Measurements from ENCODE around the gene AK1. TPM values are rescaled to one million over a fixed set of nuclear protein-coding genes. Genes with fewer than 3 reads are reported as not detected.

The AK1 gene
- total RNA-seq, 2 experiments from 2014 or later = 27.7 to 28.5 TPM

DNA sequence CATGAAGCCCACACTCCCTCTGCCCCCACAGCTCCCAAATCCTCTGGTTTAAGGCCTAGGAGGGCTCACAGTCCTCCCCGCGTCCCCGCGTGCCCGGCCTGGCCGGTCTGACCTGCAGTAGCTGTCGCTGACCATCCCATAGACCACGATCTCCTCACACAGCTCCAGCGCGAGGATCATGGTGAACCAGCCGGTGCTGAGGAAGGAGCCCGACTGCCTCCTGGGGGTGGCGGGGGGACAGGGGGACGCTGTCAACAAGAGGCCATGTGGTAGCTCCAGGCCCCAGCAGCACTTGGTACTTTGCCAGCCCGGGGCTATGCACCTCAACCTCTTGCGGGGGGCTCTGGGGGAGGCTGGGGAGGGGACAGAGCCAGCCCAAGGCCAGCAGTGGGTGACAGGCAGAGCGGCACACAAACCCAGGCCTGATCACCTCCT lies 32.4 kb upstream of the AK1 start:
- H3K27me3 Mint-ChIP-seq = no peaks in the 10 kb centered on the region
- H3K4me3 Mint-ChIP-seq = no peak overlapping the region
- intact Hi-C loops (cut with micrococcal nuclease) = loop anchor here (5.0 kb wide), 1 partner anchor 43 kb away; no protein-coding TSS in a partner anchor
- H3K36me3 Mint-ChIP-seq = peaks cover 22% of the 10 kb centered on the region
- H3K27ac Mint-ChIP-seq = no peak overlapping the region
- DNase-seq = no peak
- ChIA-PET CTCF (interaction anchor here (0.7 to 2.4 kb wide), 4 partner anchors 11 to 175 kb away, joined by 3 to 11 read pairs (median 6); partner anchors contain the start of genes ST6GALNAC6 and TOR2A), POLR2A (no interaction called here)
- H3K9me3 Mint-ChIP-seq = no peaks in the 10 kb centered on the region
- peaks cover 38% of the 10 kb centered on the region for H3K4me1 Mint-ChIP-seq (ENCODE audit: low read depth)

GRCh38 chr9:127908660-127908926 lies 31.1 kb upstream of the AK1 start:
- H3K9me3 Mint-ChIP-seq = no peaks in the 10 kb centered on the region
- H3K36me3 Mint-ChIP-seq = peaks cover 25% of the 10 kb centered on the region
- no peaks in the 10 kb centered on the region for H3K27me3 Mint-ChIP-seq
- H3K4me1 Mint-ChIP-seq (ENCODE audit: low read depth) = peaks cover 40% of the 10 kb centered on the region
- POLR2A ChIA-PET = no interaction called here
- no peak for DNase-seq
- CTCF ChIA-PET = no interaction called here
- intact Hi-C loops (cut with micrococcal nuclease) = no loop called here
- H3K27ac Mint-ChIP-seq = no peak overlapping the region
- H3K4me3 Mint-ChIP-seq = no peak overlapping the region

GRCh38 chr9:127907867-127908659 lies 30.6 kb upstream of the AK1 start:
- H3K36me3 Mint-ChIP-seq = peaks cover 24% of the 10 kb centered on the region
- peak overlapping the region; percentile 54 for H3K27ac Mint-ChIP-seq
- intact Hi-C loops (cut with micrococcal nuclease) = no loop called here
- H3K9me3 Mint-ChIP-seq = no peaks in the 10 kb centered on the region
- peaks cover 45% of the 10 kb centered on the region for H3K4me1 Mint-ChIP-seq (ENCODE audit: low read depth)
- no peak for DNase-seq
- no peaks in the 10 kb centered on the region for H3K27me3 Mint-ChIP-seq
- CTCF ChIA-PET = no interaction called here
- POLR2A ChIA-PET = no interaction called here
- no peak overlapping the region for H3K4me3 Mint-ChIP-seq

DNA sequence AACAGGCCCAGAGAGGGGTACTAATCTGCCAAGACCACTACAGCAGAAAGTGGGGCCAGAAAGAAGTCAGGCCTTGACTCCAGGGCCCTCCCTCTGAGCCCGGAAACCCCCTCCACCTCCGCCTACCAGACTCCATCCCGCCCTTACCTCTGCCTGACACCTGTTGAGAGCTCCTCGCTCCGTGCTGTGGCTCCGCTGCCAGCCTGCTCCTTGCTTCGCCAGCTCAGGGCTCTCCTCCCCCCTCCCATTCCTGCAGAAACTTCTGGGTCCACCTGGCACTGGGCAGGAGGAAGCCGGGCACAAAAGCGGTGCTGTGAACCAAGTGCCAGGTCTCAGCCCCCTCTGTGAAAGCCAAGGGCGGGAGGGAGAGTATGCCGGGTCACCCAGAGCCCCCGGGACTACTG lies 28.3 kb upstream of the AK1 start:
- H3K27ac Mint-ChIP-seq = peak overlapping the region; percentile 98
- peaks cover 38% of the 10 kb centered on the region for H3K4me1 Mint-ChIP-seq (ENCODE audit: low read depth)
- H3K9me3 Mint-ChIP-seq = no peaks in the 10 kb centered on the region
- ChIA-PET POLR2A (interaction anchor here (0.8 to 1.2 kb wide), 3 partner anchors 11 to 194 kb away, joined by 4 to 7 read pairs (median 4); partner anchors contain the start of gene ST6GALNAC4), CTCF (interaction anchor here (0.6 to 2.4 kb wide), 5 partner anchors 10 to 171 kb away, joined by 3 to 7 read pairs (median 5); partner anchors contain the start of gene TOR2A)
- H3K36me3 Mint-ChIP-seq = peaks cover 12% of the 10 kb centered on the region
- no peaks in the 10 kb centered on the region for H3K27me3 Mint-ChIP-seq
- DNase-seq = peak; percentile 83
- intact Hi-C loops (cut with micrococcal nuclease) = loop anchor here (1.0 to 2.0 kb wide), 2 partner anchors 13 to 119 kb away; partner anchors contain the start of gene CDK9
- peak overlapping the region; percentile 91 for H3K4me3 Mint-ChIP-seq

DNA sequence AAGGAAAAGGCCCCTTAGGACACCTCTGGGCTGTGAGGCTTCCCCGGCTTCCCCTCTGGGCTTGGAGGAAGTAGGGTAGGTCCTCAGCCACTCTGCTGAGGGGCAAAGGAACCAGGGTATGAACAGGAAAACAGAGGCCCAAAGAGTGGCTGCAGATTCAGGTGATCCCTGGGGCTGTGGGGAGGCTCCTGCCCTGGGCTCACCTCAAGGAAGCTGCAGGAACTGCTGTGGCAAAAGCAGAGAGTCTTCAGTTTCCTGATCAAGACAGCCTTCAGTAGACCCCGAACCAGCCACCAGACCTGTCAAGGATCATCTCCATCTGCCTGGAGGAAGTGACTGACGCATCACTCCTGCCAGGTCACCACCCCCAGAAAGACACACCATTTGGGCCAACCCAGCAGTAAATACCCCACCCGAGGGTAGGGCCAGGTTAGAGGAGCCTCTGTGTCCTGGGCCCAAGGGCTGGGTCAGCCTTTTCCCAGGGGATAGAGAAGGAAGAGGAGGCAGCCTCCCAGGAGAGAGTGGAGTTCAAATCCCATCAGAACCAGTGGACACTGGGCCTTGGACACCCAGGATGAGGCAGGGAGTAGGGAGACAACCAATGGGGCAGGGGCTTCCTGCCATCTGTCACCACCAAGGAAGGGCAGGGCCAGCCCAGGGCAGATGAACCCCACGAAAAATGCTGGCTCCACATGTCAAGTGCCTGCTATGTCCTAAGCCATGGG lies 27.7 kb upstream of the AK1 start:
- H3K4me1 Mint-ChIP-seq (ENCODE audit: low read depth) = peaks cover 32% of the 10 kb centered on the region
- ChIA-PET CTCF (interaction anchor here (0.6 to 2.4 kb wide), 7 partner anchors 11 to 170 kb away, joined by 3 to 9 read pairs (median 6); partner anchors contain the start of genes ST6GALNAC4 and TOR2A), POLR2A (interaction anchor here (1.1 kb wide), 1 partner anchor 126 kb away, joined by 3 read pairs; no protein-coding TSS in a partner anchor)
- H3K27me3 Mint-ChIP-seq = no peaks in the 10 kb centered on the region
- H3K4me3 Mint-ChIP-seq = peak overlapping the region; percentile 91
- peak overlapping the region; percentile 98 for H3K27ac Mint-ChIP-seq
- DNase-seq = peak; percentile 81
- H3K9me3 Mint-ChIP-seq = no peaks in the 10 kb centered on the region
- intact Hi-C loops (cut with micrococcal nuclease) = loop anchor here (2.0 kb wide), 1 partner anchor 14 kb away; no protein-coding TSS in a partner anchor
- H3K36me3 Mint-ChIP-seq = peaks cover 12% of the 10 kb centered on the region

GRCh38 chr9:127904561-127905003 lies 27.1 kb upstream of the AK1 start:
- Mint-ChIP-seq H3K27me3 (no peaks in the 10 kb centered on the region), H3K4me3 (peak overlapping the region; percentile 91), H3K27ac (peak overlapping the region; percentile 98), H3K4me1 (ENCODE audit: low read depth) (peaks cover 36% of the 10 kb centered on the region), H3K9me3 (no peaks in the 10 kb centered on the region), H3K36me3 (peaks cover 10% of the 10 kb centered on the region)
- peak; percentile 50 for DNase-seq
- ChIA-PET CTCF (interaction anchor here (0.6 to 1.5 kb wide), 6 partner anchors 12 to 327 kb away, joined by 3 to 9 read pairs (median 4); partner anchors contain the start of gene ST6GALNAC4), POLR2A (interaction anchor here (1.1 to 1.4 kb wide), 2 partner anchors 8 to 125 kb away, joined by 3 to 5 read pairs; no protein-coding TSS in a partner anchor)
- intact Hi-C loops (cut with micrococcal nuclease) = loop anchor here (2.0 kb wide), 1 partner anchor 14 kb away; no protein-coding TSS in a partner anchor

DNA sequence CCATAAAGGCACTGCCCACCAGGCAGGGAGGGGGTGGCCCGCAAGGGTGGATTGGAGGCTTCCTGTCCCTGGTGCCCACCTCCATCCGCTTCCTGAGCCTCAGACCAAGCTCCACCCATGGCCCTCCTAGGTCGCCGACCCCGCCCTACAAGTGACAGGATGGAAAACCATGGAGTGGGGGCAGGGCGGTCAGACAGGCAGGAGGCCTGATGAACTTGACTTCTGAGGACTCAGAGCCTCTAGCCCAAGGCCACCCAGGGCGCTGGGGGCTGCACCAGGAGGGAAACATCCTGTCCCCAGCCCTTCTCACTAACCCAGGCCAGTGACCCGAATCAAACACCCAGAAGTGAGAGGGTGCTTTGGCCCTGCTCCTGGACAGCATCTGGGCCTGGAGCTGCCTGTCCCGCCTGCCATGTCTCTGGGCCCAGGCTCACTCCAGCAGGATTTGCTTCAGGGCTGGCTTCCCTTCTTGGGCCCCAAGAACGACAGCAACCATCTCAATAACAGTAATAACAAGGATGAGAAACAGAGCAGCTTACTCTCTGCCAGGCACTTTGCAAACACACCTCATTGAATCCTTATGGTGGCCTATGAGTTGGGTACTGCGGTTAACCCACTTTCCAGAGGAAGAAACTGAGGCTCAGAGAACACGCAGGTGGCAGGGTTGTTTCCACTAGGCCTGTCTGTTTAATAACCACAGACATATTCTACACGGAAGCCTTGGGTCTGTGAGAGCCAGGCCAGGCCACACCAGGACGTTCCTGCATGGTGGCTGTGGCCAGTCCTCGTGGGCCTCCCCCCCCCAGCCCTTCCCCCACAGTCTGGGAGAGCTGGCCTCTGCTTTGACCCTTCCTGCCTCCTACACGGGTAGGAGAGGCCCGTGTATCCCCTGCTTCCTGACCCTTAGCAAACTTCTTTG lies 26.3 kb upstream of the AK1 start:
- ChIA-PET POLR2A (interaction anchor here (0.6 to 1.4 kb wide), 7 partner anchors 9 to 147 kb away, joined by 3 to 10 read pairs (median 4); partner anchors contain the start of genes ENG and ST6GALNAC4), CTCF (interaction anchor here (0.6 to 1.5 kb wide), 9 partner anchors 13 to 326 kb away, joined by 3 to 9 read pairs (median 3); partner anchors contain the start of gene ST6GALNAC4)
- peak overlapping the region; percentile 98 for H3K27ac Mint-ChIP-seq
- intact Hi-C loops (cut with micrococcal nuclease) = loop anchor here (2.0 kb wide), 1 partner anchor 15 kb away; no protein-coding TSS in a partner anchor
- DNase-seq = peak; percentile 95
- H3K4me1 Mint-ChIP-seq (ENCODE audit: low read depth) = peaks cover 36% of the 10 kb centered on the region
- H3K9me3 Mint-ChIP-seq = no peaks in the 10 kb centered on the region
- H3K4me3 Mint-ChIP-seq = peak overlapping the region; percentile 91
- no peaks in the 10 kb centered on the region for H3K27me3 Mint-ChIP-seq
- peaks cover 9% of the 10 kb centered on the region for H3K36me3 Mint-ChIP-seq

DNA sequence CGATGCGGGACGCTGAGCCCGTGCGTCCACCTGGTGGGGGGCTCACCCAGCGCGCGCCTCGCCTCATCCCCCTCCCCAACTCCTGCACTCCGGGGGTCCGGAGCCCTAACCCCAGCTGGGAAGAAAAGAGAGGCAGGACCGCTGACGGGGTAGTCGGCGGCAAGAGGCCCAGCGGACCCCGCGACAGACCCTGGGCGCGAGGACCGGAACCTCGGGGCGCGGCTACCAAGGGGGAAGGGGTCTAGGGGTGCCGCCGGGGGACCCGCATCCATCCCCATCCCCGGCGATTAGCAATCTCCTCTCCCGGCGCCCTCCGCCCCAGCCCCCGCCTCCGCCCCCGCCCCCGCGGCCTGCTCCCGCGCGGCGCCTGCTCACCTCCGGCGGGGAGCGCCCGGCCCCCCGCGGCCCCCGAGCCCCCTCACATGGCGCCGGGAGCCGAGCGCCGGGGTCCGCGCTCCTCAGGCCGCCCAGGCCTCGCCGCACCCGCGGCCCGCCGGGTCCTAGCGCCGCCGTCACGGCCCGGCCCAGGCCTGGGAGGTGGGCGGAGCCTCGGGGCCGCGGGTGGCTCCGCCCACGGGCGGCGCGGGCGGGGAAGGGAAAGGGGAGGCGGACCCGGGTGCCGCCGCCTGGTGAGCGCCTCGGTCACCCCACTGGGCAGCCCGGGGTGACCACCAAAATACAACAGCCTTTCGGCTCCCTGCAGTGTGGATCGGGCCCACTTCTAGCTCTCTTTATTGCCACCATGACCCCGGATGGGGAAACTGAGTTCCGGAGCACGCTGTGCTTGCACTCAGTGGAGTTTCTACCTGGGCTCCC lies 21.9 kb upstream of the AK1 start, which contains the start of gene ST6GALNAC6:
Gene ST6GALNAC6, minus strand, starts transcription at position 476 of the 816 bp plus-strand sequence. CDS start 1,622 bp downstream, outside the sequence.
- Mint-ChIP-seq H3K27me3 (no peaks in the 10 kb centered on the region), H3K4me3 (peak within 1 kb of the TSS; percentile 85), H3K36me3 (peaks cover 33% of the 10 kb centered on the region), H3K27ac (peak within 1 kb of the TSS; percentile 82), H3K4me1 (ENCODE audit: low read depth) (peaks cover 32% of the 10 kb centered on the region), H3K9me3 (no peaks in the 10 kb centered on the region)
- ChIA-PET CTCF (interaction anchor here (0.8 to 2.3 kb wide), 11 partner anchors 10 to 164 kb away, joined by 3 to 7 read pairs (median 4); partner anchors contain the start of genes ST6GALNAC4 and TOR2A), POLR2A (interaction anchor here (0.5 to 1.1 kb wide), 2 partner anchors 30 to 91 kb away, joined by 3 read pairs; no protein-coding TSS in a partner anchor)
- peak; percentile 79 for DNase-seq
- intact Hi-C loops (cut with micrococcal nuclease) = loop anchor here (2.0 kb wide), 1 partner anchor 17 kb away; the partner anchor contains the start of gene ST6GALNAC4

GRCh38 chr9:127898433-127899127 lies 21.1 kb upstream of the AK1 start:
- H3K27me3 Mint-ChIP-seq = no peaks in the 10 kb centered on the region
- ChIA-PET POLR2A (no interaction called here), CTCF (interaction anchor here (0.8 to 2.3 kb wide), 5 partner anchors 9 to 164 kb away, joined by 3 to 7 read pairs (median 3); partner anchors contain the start of gene TOR2A)
- peaks cover 5% of the 10 kb centered on the region for H3K9me3 Mint-ChIP-seq
- peak overlapping the region; percentile 85 for H3K4me3 Mint-ChIP-seq
- intact Hi-C loops (cut with micrococcal nuclease) = loop anchor here (2.0 kb wide), 1 partner anchor 18 kb away; the partner anchor contains the start of gene ST6GALNAC4
- H3K36me3 Mint-ChIP-seq = peaks cover 34% of the 10 kb centered on the region
- peak overlapping the region; percentile 81 for H3K27ac Mint-ChIP-seq
- peak; percentile 32 for DNase-seq
- peaks cover 29% of the 10 kb centered on the region for H3K4me1 Mint-ChIP-seq (ENCODE audit: low read depth)

Measured in activated CD4-positive, alpha-beta memory T cell treated with anti-CD3 and anti-CD28 coated beads for 36 hours (primary cell).